HFFc6 (cell line): Measurements from ENCODE around the gene TUBA8. TPM values are rescaled to one million over a fixed set of nuclear protein-coding genes. Genes with fewer than 3 reads are reported as not detected.
"Not testable (repeated sequence)": the region's sequence is repeated elsewhere in the genome, so short reads cannot be mapped to it uniquely, and the experiment has no call there.

ENCODE experiments used
- DNase-seq: peaks from one replicate; pipeline ENCODE4 v3.0.0-alpha.2; 2018
- H3K27ac Mint-ChIP-seq: 2 replicates; pipeline ENCODE4 v1.8.0; 2020; ENCODE audit warnings: mild to moderate bottlenecking, mixed read lengths
- H3K27me3 Mint-ChIP-seq: 2 replicates; pipeline ENCODE4 v1.8.0; 2021; ENCODE audit warnings: mild to moderate bottlenecking, moderate library complexity, mixed read lengths; ENCODE audit not compliant: insufficient read depth
- H3K36me3 Mint-ChIP-seq: 2 replicates; pipeline ENCODE4 v1.8.0; 2021; ENCODE audit warnings: low read depth, mixed read lengths
- H3K4me1 Mint-ChIP-seq: 2 replicates; pipeline ENCODE4 v1.8.0; 2020; ENCODE audit warnings: low read depth, mixed read lengths
- H3K4me3 Mint-ChIP-seq: 2 replicates; pipeline ENCODE4 v1.8.0; 2020; ENCODE audit warnings: mild to moderate bottlenecking, moderate library complexity, mixed read lengths
- H3K9me3 Mint-ChIP-seq: 2 replicates; pipeline ENCODE4 v1.8.0; 2020; ENCODE audit warnings: mild to moderate bottlenecking, mixed read lengths
- long read RNA-seq: library from polyadenylated mRNA; unstranded; transcript quantifications from one replicate; pipeline ENCODE4 v2.0.0, GENCODE V29; 2019
- total RNA-seq, 6 experiments: library from RNA; stranded (reverse); fragmentation: NEBNext Ultra II Directional; extraction: Animal tissue kit (Norgen Biotek cat#: 25700); gene quantifications; 2 replicates in 1 of 6; 3 replicates in 5 of 6; pipeline ENCODE4 v1.2.3, GENCODE V29; 2021
- TF ChIP-seq, protein P1 (sequence below): fragments of 200-600 bp; sonication (generic); IDR thresholded peaks from 2 replicates; pipeline ENCODE4 v1.5.0; 2021; ENCODE audit warnings: antibody characterized with exemption, mild to moderate bottlenecking

TUBA8 gene
- under 1 TPM; 0.14 to 0.43 (median 0.29) TPM for total RNA-seq
- long read RNA-seq: 0 reads

DNA sequence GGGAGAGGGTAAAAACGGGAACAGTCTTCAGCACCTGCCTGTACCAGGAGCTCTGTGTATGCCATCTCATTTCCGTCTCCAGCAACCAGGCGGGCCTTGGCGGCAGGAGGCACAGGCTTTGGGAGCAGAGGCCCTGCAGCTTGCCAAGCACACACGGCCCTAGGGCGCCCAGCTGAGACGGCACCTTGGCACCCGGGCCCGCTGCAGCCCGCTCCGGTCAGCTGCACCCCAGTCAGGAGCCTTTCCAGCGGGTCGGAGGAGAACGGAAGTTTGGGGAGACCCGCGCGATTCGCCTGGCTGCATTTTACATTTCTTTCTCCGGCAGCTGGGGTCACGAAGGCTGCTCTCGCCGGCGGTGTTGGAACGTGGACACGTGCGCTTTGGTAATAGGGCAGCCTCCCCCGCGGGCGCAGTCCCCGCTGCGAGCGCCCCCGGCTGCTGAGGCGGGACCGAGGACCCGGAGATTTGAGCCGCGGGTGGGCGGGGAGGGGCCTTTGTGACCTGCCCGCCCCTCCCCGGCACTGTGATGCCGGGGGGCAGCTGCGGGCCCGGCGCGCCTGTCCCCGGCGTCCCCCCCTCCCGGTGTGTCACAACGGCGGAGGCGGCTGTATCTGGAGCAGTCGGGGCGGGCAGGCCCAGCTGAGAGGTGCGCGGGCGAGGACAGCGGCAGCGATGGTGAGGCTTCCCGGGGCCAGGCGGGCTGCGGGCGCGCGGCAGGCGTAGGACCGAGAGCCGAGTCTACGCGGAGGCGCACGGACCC, at the start of gene TUBA8:
TUBA8 (plus strand) TSS at position 616 of the 760 bp plus-strand sequence; CDS start at position 673, 57 bp downstream.
- TF ChIP-seq, protein P1, sequence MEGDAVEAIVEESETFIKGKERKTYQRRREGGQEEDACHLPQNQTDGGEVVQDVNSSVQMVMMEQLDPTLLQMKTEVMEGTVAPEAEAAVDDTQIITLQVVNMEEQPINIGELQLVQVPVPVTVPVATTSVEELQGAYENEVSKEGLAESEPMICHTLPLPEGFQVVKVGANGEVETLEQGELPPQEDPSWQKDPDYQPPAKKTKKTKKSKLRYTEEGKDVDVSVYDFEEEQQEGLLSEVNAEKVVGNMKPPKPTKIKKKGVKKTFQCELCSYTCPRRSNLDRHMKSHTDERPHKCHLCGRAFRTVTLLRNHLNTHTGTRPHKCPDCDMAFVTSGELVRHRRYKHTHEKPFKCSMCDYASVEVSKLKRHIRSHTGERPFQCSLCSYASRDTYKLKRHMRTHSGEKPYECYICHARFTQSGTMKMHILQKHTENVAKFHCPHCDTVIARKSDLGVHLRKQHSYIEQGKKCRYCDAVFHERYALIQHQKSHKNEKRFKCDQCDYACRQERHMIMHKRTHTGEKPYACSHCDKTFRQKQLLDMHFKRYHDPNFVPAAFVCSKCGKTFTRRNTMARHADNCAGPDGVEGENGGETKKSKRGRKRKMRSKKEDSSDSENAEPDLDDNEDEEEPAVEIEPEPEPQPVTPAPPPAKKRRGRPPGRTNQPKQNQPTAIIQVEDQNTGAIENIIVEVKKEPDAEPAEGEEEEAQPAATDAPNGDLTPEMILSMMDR: no peak
- H3K27ac Mint-ChIP-seq: no peak within 1 kb of the TSS
- H3K4me1 Mint-ChIP-seq: 0 out of 2 replicates have a peak, but pooled peaks cover 6% of the 10 kb centered on the region
- peaks cover 10% of the 10 kb centered on the region for H3K27me3 Mint-ChIP-seq
- H3K36me3 Mint-ChIP-seq: peaks cover 14% of the 10 kb centered on the region
- no peak for DNase-seq
- no peaks in the 10 kb centered on the region; the same call in 1 of the 2 replicates for H3K9me3 Mint-ChIP-seq
- H3K4me3 Mint-ChIP-seq: peak within 1 kb of the TSS; percentile 22

DNA sequence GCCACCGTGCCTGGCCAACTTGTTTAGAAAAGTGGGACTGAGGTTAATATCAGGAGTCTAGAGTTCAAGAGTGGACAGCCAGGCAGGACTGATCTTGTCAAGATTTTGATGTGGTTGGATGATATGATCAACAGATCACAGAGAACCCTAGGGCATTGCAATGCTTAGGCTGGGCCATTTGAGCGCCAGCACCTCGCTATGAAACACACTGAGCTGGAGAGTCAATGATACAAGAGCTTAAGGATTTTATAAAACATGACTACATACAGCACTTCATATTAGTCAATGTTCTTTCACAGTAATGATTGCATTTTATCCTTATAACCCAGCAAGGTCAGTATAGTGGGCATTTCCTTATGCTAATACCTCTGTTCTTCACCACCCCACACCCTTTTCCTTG, 48.2 kb upstream of the TUBA8 start:
- no peaks in the 10 kb centered on the region for H3K36me3 Mint-ChIP-seq
- H3K4me1 Mint-ChIP-seq: peaks cover 56% of the 10 kb centered on the region
- H3K27ac Mint-ChIP-seq: no peak overlapping the region
- no peak overlapping the region for H3K4me3 Mint-ChIP-seq
- TF ChIP-seq, protein P1: no peak
- H3K9me3 Mint-ChIP-seq: no peaks in the 10 kb centered on the region
- no peak for DNase-seq
- H3K27me3 Mint-ChIP-seq: peaks cover 10% of the 10 kb centered on the region

DNA sequence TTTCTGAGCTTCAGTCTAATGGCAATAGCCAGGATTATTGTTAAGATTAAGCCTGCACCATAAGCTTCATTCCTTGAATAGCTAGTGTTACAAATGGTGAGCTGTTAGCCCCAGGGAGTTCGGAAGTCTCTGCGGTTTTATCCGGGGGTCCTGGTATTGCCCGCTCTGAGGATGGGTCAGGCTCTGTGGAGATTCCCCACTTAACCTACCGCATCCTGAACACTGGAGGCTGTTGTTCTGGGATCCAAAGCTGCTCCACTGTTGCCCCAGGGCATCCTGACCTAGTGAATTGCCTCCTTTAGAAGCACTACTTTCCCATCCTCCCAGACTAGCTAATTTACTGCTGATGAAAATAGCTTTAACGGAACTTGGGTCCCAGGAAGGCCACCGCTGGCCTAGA, 47.3 kb upstream of the TUBA8 start:
- TF ChIP-seq, protein P1: no peak
- Mint-ChIP-seq H3K4me1 (peaks cover 56% of the 10 kb centered on the region), H3K36me3 (no peaks in the 10 kb centered on the region), H3K4me3 (no peak overlapping the region), H3K27me3 (peaks cover 11% of the 10 kb centered on the region), H3K27ac (no peak overlapping the region; the same call in 1 of the 2 replicates), H3K9me3 (no peaks in the 10 kb centered on the region)
- DNase-seq: no peak

DNA sequence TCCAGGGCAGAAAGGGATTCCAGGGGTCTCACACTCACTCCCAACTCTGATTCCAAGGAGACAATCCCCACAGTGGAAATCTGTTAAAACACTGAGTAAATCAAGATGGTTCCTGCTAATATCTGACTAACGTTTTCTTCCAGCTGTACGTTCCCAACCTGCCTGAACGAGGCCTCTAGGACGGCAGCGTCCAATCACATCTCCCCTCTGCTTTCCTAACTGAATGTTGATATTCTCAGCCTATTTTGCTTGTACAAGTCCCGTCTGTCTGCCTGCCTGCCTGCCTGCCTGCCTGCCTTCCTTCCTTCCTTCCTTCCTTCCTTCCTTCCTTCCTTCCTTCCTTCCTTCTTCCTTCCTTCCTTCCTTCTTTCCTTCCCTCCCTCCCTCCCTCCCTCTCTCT, 46.9 kb upstream of the TUBA8 start:
- H3K9me3 Mint-ChIP-seq, H3K27ac Mint-ChIP-seq, H3K4me3 Mint-ChIP-seq, H3K36me3 Mint-ChIP-seq, DNase-seq: not testable (repeated sequence)
- peaks cover 56% of the 10 kb centered on the region for H3K4me1 Mint-ChIP-seq
- peaks cover 11% of the 10 kb centered on the region for H3K27me3 Mint-ChIP-seq

DNA sequence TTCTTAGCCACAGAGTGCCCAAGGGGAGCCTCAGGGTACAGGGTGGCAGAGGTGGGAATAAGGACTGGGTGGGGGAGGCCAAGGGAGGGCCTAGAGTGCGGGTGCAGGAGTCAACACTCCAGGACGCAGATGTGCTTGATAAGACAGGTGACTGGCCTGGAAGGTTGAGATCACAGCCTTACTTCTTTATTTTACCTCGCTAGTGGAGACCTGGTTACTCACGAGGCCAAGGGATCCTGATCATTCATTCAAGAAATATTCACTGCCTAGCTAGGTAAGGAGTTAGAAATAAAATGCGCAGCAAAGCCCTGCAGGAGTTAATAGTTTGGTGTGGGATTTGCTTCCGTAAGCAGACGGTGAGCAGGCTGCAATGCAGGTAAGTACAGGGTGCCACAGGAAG, 46.0 kb upstream of the TUBA8 start:
- TF ChIP-seq, protein P1: no peak
- H3K4me3 Mint-ChIP-seq: no peak overlapping the region
- no peaks in the 10 kb centered on the region for H3K9me3 Mint-ChIP-seq
- H3K27me3 Mint-ChIP-seq: peaks cover 11% of the 10 kb centered on the region
- no peaks in the 10 kb centered on the region for H3K36me3 Mint-ChIP-seq
- no peak for DNase-seq
- peaks cover 56% of the 10 kb centered on the region for H3K4me1 Mint-ChIP-seq
- no peak overlapping the region for H3K27ac Mint-ChIP-seq

DNA sequence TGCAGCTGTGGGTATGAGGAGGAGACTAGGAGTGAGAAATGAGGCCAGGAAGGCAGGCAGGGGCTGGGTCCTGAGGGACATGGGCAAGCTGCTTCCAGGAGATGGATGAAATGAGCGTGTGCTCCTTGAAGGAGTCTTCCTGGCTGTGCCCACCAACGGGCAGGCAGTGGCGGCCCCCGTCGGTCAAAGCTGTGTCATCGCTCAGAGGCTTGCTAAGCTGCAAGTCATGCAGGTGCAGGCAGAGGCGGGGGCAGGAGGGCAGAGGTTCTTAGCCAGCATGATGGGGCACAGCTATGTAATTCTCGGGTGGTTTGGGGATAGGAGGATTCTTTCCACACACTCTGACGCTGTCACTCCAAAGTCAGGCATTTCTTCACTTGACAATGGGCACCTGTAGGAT, 45.4 kb upstream of the TUBA8 start:
- DNase-seq: no peak
- Mint-ChIP-seq H3K4me3 (no peak overlapping the region), H3K9me3 (no peaks in the 10 kb centered on the region), H3K27me3 (peaks cover 11% of the 10 kb centered on the region), H3K36me3 (no peaks in the 10 kb centered on the region), H3K27ac (no peak overlapping the region), H3K4me1 (peaks cover 56% of the 10 kb centered on the region)
- TF ChIP-seq, protein P1: no peak
